Small intestine (tissue), 7 donors: ENCODE measurements around the gene RPS17. TPM values are rescaled to one million over a fixed set of nuclear protein-coding genes. Genes with fewer than 3 reads are reported as not detected.
"Not testable (repeated sequence)": the region's sequence is repeated elsewhere in the genome, so short reads cannot be mapped to it uniquely, and the experiment has no call there.

ENCODE experiments used
- DNase-seq, 2 donors: peaks; one replicate each; pipeline versions ENCODE4 v3.0.0 to v3.0.0-alpha.2; 2013
- FAIRE-seq: peaks from 2 replicates; lab custom pipeline; 2012; peaks lifted over from hg19 to GRCh38; lab: Jason Lieb, UNC
- H3K27ac ChIP-seq, 3 donors: one replicate each; pipeline ENCODE4 v1.5.1; 2013; ENCODE audit warnings: low read length in 2 of 3, mild to moderate bottlenecking in 2 of 3, control low read depth in 1 of 3, inconsistent platforms in 1 of 3, low read depth in 1 of 3, moderate library complexity in 1 of 3
- H3K27me3 ChIP-seq, 3 donors: one replicate each; pipeline ENCODE4 v1.6.1; 2013; ENCODE audit warnings: low read length in 3 of 3, inconsistent platforms in 1 of 3; ENCODE audit not compliant: control insufficient read depth in 3 of 3, insufficient read depth in 3 of 3
- H3K36me3 ChIP-seq, 3 donors: one replicate each; pipeline ENCODE4 v1.6.1; 2013; ENCODE audit warnings: low read length in 3 of 3, inconsistent platforms in 1 of 3, low read depth in 1 of 3, mild to moderate bottlenecking in 1 of 3, moderate library complexity in 1 of 3; ENCODE audit not compliant: control insufficient read depth in 3 of 3, insufficient read depth in 2 of 3
- H3K4me1 ChIP-seq, 3 donors: one replicate each; pipeline ENCODE4 v1.6.1; 2013; ENCODE audit warnings: low read length in 2 of 3, inconsistent platforms in 1 of 3, low read depth in 1 of 3, mild to moderate bottlenecking in 1 of 3, moderate library complexity in 1 of 3; ENCODE audit not compliant: control insufficient read depth in 3 of 3, insufficient read depth in 2 of 3
- H3K4me3 ChIP-seq, 3 donors: one replicate each; pipeline ENCODE4 v1.5.1; 2013; ENCODE audit warnings: low read length in 3 of 3, control low read depth in 1 of 3, inconsistent platforms in 1 of 3, low read depth in 1 of 3, mild to moderate bottlenecking in 1 of 3, moderate library complexity in 1 of 3
- H3K9me3 ChIP-seq, 2 donors: one replicate each; pipeline ENCODE4 v1.6.1; 2013; ENCODE audit warnings: low read depth in 1 of 2, low read length in 1 of 2; ENCODE audit not compliant: control insufficient read depth in 2 of 2, insufficient read depth in 1 of 2
- WGBS, 3 donors: extraction: QIAGEN DNeasy Blood & Tissue Kit; methylation state at CpG; one replicate each; pipeline ENCODE4 v1.1.7; 2013; 5-methylcytosine and 5-hydroxymethylcytosine counted together
- polyA plus RNA-seq, 4 donors: library from polyadenylated mRNA; stranded (reverse) in 3 of 4; unstranded in 1 of 4; fragments of 200-250 nt in 3 of 4; fragments of 120-200 nt in 1 of 4; gene quantifications; one replicate each; pipeline versions ENCODE4 v1.2.1 to v1.2.3, GENCODE V29; 2013
- donor health status: healthy with polysubstance abuse.
- donor health status: control.
- donor health status: control.
- donor health status: Bipolar disorder and iron deficiency.
- donor health status: healthy.

The RPS17 gene
- polyA plus RNA-seq, 4 donors: 1,800 to 5,833 (median 3,556) TPM

DNA sequence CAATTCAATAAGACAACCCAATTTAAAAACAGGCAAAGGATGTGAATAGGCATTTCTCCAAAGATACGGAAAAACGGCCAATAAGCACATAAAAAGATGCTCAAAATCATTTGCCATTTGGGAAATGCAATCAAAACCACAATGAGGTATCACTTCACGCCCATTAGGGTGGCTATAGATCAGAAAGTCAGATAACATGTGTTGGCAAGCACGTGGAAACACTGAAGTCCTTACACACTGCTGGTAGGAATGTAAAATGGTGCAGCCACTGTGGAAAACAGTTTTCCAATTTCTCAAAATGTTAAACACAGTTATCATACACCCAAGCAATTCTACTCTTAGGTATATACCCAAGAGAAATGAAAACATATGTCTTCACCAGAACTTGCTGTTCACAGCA lies 39.5 kb downstream of the RPS17 start:
- H3K36me3 ChIP-seq, H3K27ac ChIP-seq, H3K4me3 ChIP-seq, FAIRE-seq, H3K9me3 ChIP-seq, DNase-seq, H3K27me3 ChIP-seq, H3K4me1 ChIP-seq: not testable (repeated sequence)
- 57 to 64% (median 57%) methylated on average over 4 of the region's 4 CpGs for WGBS, 3 donors

DNA sequence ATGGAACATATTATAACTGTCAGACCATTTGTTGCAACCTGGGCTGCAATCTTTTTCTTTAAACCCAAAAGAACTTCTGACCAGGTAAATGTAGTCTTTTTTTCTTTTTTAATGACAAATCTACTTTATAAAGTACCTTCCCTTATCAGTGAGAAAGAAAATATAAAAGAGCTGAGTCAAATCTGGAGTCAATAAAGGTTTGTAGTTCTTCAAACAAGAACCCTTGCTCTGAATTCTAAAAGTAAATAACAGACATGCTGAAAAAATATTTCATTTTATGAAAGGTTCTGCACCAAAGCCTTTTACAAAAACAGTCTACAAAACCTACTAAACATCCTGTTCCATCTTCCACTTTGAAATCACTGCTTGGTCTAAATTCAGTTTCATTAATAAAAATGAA lies 42.3 kb downstream of the RPS17 start:
- not testable (repeated sequence) for H3K4me3 ChIP-seq, H3K9me3 ChIP-seq, H3K36me3 ChIP-seq, FAIRE-seq, H3K27me3 ChIP-seq, H3K27ac ChIP-seq, H3K4me1 ChIP-seq, DNase-seq

DNA sequence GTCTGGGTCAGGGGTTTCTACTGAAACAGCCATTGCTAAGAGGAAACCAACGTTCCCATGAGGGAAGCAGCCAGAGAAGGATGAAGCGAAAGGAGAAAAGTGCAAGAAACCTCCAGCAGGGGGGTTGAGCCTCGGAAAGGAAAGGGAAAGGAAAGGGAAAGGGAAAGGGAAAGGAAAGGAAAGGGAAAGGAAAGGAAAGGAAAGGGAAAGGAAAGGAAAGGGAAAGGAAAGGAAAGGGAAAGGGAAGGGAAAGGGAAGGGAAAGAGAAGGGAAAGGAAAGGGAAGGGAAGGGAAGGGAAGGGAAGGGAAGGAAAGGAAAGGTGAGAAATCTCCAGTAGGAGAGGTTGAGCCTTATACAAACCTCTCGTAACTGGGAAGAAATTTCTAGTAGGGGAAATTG lies 52.0 kb downstream of the RPS17 start:
- not testable (repeated sequence) for H3K36me3 ChIP-seq, H3K27me3 ChIP-seq, H3K4me3 ChIP-seq, FAIRE-seq, H3K4me1 ChIP-seq, H3K27ac ChIP-seq, H3K9me3 ChIP-seq
- WGBS, 3 donors: 57 to 62% (median 58%) methylated on average over 4 of the region's 4 CpGs
- DNase-seq: peak; percentile 11 to 62

DNA sequence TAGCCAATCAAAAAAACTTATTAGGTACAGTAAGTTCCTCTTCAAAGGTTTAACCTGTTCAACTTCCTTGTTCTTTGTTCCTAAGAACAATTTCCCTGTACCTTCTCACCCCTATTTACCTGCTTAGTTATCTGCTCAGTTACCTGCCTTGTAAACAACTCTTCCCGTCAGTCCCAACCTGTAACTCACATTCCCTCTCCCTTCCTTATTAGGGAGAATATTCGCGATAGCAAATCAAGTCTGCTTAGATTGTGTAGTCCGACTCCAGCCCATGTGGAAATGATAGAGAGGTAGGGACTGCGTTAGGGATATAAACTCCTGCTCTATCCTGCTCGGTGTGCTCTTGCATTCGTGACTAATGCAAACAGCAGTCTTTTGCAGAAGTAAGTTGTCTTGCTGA lies 53.2 kb downstream of the RPS17 start:
- WGBS, 3 donors: 18 to 52% (median 38%) methylated on average over 7 of the region's 7 CpGs
- not testable (repeated sequence) for H3K4me3 ChIP-seq, H3K27me3 ChIP-seq, H3K36me3 ChIP-seq, FAIRE-seq, H3K9me3 ChIP-seq, H3K4me1 ChIP-seq
- H3K27ac ChIP-seq: peak overlapping the region in 1 of 3 donors; percentile 65
- DNase-seq: peak; percentile 16 to 58

Other genes starting within 250 kb of the RPS17 start
- gene GOLGA6L10, start 191.0 kb downstream of the RPS17 start, polyA plus RNA-seq: 1 to 10 TPM in 2 of 4 donors, under 1 TPM in 2; 0.67 to 5.7 (median 1.4) TPM
- gene GOLGA6L9, start 110.6 kb downstream of the RPS17 start, polyA plus RNA-seq: 1 to 10 TPM; 2.2 to 8.1 (median 3.6) TPM
- gene CPEB1, start 106.9 kb upstream of the RPS17 start, polyA plus RNA-seq: 1 to 10 TPM in 1 of 4 donors, under 1 TPM in 2, not detected in 1; 0.27 to 2.8 (median 0.50) TPM
- gene AP3B2, start 169.4 kb upstream of the RPS17 start, polyA plus RNA-seq: 1 to 10 TPM in 2 of 4 donors, not detected in 2; 2.8 to 6.8 TPM